GM18868 (cell line): ENCODE data around the gene EPHA8.

Source experiments
- ATAC-seq: cut with Tn5 transposase; IDR thresholded peaks from one replicate; pipeline ENCODE4 v1.9.1; 2021; ENCODE audit warnings: mild to moderate bottlenecking, moderate library complexity; ENCODE audit not compliant: unreplicated experiment

The EPHA8 gene

GRCh38 chr1:22562584-22563583, at the start of gene EPHA8:
Gene EPHA8 (plus strand): TSS chr1:22563489. CDS start chr1:22563636, 147 bp downstream.
- no peak for ATAC-seq

GRCh38 chr1:22516906-22517571, 46.2 kb upstream of the EPHA8 start:
- ATAC-seq = no peak

- ATAC-seq = no peak
Observed at GRCh38 chr1:22517956-22518355, 45.3 kb upstream of the EPHA8 start.

- ATAC-seq = no peak
Observed at GRCh38 chr1:22518379-22518778, 44.9 kb upstream of the EPHA8 start.

- no peak for ATAC-seq
Observed at GRCh38 chr1:22520871-22521270, 42.4 kb upstream of the EPHA8 start.

- ATAC-seq = no peak
Observed at GRCh38 chr1:22521692-22522091, 41.6 kb upstream of the EPHA8 start.

GRCh38 chr1:22522221-22522743, 41.0 kb upstream of the EPHA8 start:
- ATAC-seq = no peak

GRCh38 chr1:22524481-22524880, 38.8 kb upstream of the EPHA8 start:
- no peak for ATAC-seq

GRCh38 chr1:22525211-22525610, 38.1 kb upstream of the EPHA8 start:
- ATAC-seq = no peak

- no peak for ATAC-seq
Observed at GRCh38 chr1:22525646-22526045, 37.6 kb upstream of the EPHA8 start.

GRCh38 chr1:22526098-22526497, 37.2 kb upstream of the EPHA8 start:
- no peak for ATAC-seq

GRCh38 chr1:22526677-22527076, 36.6 kb upstream of the EPHA8 start:
- no peak for ATAC-seq

- ATAC-seq = no peak
Observed at GRCh38 chr1:22527122-22527521, 36.2 kb upstream of the EPHA8 start.

GRCh38 chr1:22527555-22528296, 35.6 kb upstream of the EPHA8 start:
- no peak for ATAC-seq

- no peak for ATAC-seq
Observed at GRCh38 chr1:22528451-22528850, 34.8 kb upstream of the EPHA8 start.

- no peak for ATAC-seq
Observed at GRCh38 chr1:22529901-22530621, 33.2 kb upstream of the EPHA8 start.

- ATAC-seq = no peak
Observed at GRCh38 chr1:22530715-22531114, 32.6 kb upstream of the EPHA8 start.

GRCh38 chr1:22531251-22531650, 32.0 kb upstream of the EPHA8 start:
- ATAC-seq = no peak

- no peak for ATAC-seq
Observed at GRCh38 chr1:22533244-22533895, 29.9 kb upstream of the EPHA8 start.

GRCh38 chr1:22534951-22535350, 28.3 kb upstream of the EPHA8 start:
- no peak for ATAC-seq
